WI38 (cell line): Measurements from ENCODE around the gene SLC17A9.

Experiments
- H3K4me3 ChIP-seq: 2 replicates; pipeline ENCODE4 v1.5.1; 2011; ENCODE audit warnings: low read depth, mild to moderate bottlenecking, control low read depth, low read length
- TF ChIP-seq, protein P1 (sequence below): IDR thresholded peaks from 2 replicates; pipeline ENCODE4 v1.5.1; 2012; ENCODE audit warnings: low read depth, mild to moderate bottlenecking, control low read depth, low read length

The SLC17A9 gene

DNA sequence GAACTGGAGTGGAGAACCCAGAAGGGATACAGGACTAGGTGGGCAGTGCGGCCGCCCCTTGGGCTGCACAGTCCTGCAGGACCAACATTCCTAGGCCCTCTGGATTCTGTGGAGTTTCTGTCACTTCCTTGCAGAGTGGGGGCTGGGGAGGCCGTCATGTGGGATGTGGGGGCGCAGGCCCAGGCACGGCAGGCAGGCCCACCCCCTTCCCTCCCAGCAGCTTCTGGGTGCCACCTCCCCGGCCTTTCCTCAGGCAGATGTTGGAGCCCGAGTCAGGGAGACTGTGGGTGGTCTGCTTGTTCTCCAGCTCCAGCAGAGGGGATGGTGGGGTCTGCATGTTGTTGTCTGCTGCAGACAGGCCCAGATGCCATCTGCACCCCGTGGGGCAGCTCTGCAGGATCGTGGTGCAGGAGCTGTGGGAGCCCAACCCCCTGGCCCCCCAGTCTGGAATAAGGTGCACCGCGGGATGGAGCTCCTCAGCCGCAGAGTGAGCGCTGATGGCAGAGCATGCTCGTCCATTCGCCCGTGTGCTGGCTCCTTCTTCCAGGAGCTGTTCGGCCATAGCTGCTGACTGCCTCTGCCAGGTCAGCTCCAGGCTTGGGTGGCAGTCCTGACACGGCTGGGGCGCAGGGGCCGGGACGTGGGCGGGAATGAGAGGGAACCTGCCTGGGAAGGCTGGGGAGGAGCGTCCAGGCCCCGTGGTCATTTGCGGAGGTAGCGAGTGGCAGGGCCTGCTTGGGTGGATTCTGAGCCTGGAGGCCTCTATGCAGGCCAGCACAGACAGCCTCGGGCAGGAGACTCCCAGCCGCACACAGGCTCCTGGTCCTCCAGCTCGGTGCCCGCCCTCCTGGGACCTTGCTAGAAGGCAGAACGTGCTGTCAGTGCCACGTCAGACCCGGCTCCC, 18.1 kb downstream of the SLC17A9 start:
- TF ChIP-seq, protein P1, sequence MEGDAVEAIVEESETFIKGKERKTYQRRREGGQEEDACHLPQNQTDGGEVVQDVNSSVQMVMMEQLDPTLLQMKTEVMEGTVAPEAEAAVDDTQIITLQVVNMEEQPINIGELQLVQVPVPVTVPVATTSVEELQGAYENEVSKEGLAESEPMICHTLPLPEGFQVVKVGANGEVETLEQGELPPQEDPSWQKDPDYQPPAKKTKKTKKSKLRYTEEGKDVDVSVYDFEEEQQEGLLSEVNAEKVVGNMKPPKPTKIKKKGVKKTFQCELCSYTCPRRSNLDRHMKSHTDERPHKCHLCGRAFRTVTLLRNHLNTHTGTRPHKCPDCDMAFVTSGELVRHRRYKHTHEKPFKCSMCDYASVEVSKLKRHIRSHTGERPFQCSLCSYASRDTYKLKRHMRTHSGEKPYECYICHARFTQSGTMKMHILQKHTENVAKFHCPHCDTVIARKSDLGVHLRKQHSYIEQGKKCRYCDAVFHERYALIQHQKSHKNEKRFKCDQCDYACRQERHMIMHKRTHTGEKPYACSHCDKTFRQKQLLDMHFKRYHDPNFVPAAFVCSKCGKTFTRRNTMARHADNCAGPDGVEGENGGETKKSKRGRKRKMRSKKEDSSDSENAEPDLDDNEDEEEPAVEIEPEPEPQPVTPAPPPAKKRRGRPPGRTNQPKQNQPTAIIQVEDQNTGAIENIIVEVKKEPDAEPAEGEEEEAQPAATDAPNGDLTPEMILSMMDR = no peak

DNA sequence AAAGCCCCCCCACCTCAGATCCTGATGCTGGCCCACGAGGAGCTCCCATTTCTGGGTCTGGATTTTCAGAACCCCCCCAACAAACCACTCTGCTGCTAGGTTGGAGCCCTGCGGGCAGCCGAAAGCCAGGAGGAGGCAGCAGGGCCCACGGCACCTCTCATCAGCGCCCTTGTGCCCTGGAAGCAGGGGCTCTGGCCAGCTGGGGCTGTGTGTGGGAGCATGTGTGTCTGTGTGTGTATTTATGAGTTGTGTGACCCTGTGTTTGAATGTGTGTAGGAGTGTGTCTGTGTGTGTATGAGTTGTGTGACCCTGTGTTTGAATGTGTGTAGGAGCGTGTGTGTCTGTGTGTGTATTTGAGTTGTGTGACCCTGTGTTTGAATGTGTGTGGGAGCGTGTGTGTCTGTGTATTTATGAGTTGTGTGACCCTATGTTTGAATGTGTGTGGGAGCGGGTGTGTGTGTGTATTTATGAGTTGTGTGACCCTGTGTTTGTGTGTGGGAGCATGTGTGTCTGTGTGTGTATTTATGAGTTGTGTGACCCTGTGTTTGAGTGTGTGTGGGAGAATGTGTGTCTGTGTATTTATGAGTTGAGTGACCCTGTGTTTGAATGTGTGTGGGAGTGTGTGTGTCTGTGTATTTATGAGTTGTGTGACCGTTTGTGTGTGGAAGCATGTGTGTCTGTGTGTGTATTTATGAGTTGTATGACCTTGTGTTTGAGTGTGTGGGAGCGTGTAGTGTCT, 18.9 kb downstream of the SLC17A9 start:
- no peak overlapping the region for H3K4me3 ChIP-seq

More for the DNA sequence above, 18.1 kb downstream of the SLC17A9 start:
- H3K4me3 ChIP-seq = no peak overlapping the region

DNA sequence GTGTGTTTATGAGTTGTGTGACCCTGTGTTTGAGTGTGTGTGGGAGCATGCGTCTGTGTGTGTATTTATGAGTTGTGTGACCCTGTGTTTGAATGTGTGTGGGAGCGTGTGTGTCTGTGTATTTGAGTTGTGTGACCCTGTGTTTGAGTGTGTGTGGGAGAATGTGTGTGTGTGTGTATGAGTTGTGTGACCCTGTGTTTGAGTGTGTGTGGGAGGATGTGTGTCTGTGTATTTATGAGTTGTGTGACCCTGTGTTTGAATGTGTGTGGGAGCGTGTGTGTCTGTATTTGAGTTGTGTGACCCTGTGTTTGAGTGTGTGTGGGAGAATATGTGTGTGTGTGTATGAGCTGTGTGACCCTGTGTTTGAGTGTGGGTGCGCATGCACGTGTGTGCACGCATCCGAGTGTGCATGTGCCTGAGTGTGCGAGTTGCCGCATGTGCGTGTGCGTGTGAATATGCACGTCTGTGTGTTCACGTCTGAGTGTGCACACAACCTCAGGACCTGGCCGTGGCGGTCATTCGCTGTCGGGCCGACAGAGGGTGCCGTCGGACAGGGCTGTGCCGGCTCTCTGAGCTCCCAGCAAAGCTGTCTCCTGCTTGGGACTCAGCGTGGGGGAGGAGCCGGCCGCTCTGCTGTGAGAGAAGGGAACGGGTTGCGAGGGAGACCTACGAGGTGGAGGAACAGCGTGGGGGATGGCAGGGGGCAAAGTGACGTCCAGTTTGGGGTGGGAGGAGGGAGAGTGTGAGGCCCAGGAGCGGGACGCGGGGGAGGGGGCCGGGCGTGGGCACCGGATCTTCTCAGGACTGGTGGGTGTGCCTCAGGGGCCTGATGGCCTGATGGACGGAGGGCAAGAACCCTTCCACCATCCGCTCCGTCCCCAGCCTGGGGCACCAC, 19.7 kb downstream of the SLC17A9 start:
- no peak overlapping the region for H3K4me3 ChIP-seq

More for the DNA sequence above, 18.9 kb downstream of the SLC17A9 start:
- TF ChIP-seq, protein P1 = no peak

DNA sequence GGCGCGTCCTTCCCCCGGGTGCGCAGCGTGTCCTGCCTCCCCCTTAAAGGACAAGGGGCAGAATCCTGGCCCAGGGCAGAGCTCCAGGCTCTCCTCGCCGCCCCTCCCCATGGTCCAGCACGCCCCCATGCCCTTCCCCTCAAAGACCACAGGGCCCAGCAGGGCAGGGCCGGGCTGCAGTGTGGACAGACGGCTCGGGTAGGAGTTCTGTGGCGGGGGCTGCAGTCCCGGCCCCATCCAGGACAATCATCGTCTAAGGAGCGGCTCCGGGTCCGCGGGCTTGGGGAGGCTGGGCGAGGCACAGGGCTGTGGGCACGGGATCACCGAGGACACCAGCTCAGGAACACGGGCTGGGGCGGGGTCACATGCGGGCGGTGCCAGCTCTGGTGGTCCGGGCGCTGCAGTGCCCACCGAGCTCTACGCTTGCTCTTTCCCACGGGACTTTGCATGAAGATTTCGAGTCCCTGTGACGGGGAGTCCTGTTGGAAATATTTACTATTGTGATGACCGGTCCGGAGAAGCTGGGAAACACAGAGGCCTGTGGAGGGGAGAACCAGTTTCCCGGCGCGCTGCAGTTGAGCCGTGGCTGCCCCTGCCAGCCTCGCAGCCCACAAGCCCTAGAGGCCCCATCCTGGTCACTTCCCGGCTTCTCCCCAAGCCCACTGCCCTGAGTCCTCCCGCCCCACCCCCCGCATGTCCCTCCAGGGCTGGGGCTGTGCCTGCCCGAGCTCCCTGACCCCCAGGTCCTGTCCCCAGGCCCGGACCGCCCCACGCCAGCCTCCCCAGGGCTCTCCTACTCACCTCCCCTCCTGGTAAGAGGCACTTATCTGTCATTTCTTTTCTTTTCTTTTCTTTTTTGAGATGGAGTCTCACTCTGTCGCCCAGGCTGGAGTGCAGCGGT, 20.6 kb downstream of the SLC17A9 start:
- no peak overlapping the region for H3K4me3 ChIP-seq
- TF ChIP-seq, protein P1 = no peak

More for the DNA sequence above, 19.7 kb downstream of the SLC17A9 start:
- TF ChIP-seq, protein P1 = peak; percentile 84

DNA sequence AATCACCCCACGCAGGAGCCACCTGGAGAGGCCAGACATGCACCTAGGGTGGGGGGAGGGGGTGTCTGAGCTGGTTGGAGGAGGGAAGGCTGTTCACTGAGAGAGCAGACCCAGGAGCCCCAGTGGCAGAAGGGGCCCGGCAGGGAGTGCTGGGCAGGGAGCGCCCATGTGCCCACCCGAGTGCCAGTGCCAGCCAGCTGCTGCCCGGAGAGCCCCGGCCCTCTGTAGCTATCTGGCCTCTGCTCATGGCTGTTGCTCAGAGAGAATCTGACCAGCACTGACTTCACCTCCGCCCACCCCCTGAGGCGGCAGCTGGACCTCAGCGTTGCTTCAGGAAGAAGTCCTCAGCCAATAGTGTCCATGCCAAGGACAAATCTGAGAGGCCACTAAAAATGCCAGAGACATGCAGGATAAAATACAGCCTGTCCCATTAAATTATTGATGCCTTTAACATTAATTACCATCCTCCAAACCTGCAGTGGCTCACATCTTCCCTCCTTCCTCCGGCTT, 22.8 kb downstream of the SLC17A9 start:
- H3K4me3 ChIP-seq = no peak overlapping the region
- TF ChIP-seq, protein P1 = no peak
